GM18508 (cell line): ENCODE measurements around the gene PTPRN2.
"Not testable (repeated sequence)": the region's sequence is repeated elsewhere in the genome, so short reads cannot be mapped to it uniquely, and the experiment has no call there.

ENCODE experiments used
- ATAC-seq: cut with Tn5 transposase; IDR thresholded peaks from one replicate; pipeline ENCODE4 v1.9.1; 2021; ENCODE audit warnings: moderate number of reproducible peaks; ENCODE audit not compliant: insufficient read depth, unreplicated experiment

PTPRN2 gene

DNA sequence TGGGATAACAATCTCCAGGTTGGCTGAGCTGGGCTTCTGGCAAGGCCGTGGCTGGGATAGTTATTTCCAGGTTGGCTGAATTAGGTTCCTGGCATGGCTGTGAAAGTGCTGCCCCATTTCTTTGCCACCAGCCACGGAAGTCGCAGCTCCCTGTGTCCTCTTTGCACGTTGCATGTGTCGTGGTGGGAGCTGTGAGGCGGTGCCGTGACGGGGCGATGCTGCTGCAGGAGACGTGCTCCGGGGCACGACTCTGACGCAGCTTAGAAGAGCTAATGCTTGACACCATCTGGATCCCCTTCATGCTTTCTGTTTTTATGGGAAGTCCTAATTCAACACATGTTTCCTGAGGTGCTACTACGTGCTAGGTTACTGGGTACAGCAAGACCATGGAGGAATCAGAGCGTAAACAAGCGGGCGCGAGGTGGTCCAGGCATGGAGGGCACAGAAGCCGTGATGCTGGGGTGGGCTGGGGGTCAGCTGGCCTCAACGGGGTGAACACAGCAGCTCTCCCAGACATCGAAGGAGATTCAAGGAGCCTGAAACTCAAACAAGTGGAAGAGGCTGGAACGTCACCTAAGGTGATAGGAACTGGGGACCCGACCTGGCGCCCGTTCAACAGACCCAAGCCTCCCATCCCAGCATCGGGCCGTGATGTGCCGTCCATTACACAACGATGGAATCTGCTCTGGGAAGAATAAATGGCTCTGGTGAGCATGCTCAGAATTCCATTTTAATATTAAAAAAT lies 843.7 kb downstream of the PTPRN2 start:
- no peak for ATAC-seq

- ATAC-seq = no peak
Observed at GRCh38 chr7:157740251-157740798, 847.3 kb downstream of the PTPRN2 start.

DNA sequence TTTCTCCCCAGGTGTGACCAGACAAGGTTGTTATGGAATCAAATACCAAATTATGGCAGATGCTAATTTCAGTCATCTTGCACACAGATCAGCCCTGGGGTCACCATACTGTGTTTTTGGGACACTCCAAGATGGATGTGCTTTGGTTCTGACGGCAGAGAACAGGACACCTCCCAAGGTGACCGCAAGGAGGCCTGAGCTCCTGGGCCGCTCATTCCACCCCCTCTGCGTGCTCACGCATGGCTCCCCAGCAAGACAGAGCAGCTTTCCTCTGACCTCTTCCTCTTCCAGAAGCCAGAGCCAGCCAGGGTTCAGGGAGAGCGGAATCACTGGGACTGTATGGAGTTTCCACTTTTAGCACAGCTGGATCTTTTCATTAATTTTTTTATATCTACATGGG lies 848.0 kb downstream of the PTPRN2 start:
- ATAC-seq = no peak

DNA sequence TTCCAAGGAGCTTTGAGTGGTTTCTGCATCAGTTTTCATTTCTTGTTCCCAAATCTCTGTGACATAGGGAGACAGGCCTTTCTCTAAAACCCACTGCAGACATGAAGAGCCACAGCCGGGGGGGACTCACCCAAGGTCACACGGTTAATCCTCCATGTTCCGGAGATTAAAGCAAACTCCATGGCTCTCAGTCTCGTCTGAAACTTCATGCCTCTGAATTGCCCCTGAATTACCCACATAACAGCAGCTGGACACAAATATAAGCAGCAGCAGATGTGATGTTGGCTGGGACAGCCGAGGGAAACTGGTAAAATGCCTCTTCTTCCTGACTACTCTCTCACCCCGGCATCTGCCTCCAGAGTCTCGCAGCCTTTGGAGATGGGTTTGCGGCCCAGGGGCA lies 848.6 kb downstream of the PTPRN2 start:
- no peak for ATAC-seq

GRCh38 chr7:157738066-157738460 lies 849.6 kb downstream of the PTPRN2 start:
- no peak for ATAC-seq

GRCh38 chr7:157737151-157738065 lies 850.2 kb downstream of the PTPRN2 start:
- no peak for ATAC-seq

GRCh38 chr7:157736341-157736740 lies 851.3 kb downstream of the PTPRN2 start:
- ATAC-seq = no peak

DNA sequence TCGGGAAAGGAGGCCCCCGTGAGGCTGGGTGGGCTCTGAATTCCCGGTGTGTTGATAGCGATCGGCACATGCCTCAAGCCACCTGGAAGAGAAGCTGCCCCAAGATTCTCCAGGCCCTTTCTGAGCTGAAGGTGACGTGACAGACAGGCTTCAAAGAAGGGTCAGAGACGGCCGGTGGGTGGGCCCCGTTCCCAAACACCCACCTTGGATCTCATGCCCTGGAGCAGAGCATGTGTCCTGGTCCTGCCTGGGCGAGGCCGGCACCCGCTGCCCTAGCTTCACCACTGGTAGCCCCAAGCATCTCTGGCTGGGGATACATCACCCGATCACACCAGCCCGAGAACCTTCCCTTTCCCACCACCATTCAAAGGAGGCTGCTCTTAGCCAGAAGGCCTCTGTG lies 851.8 kb downstream of the PTPRN2 start:
- no peak for ATAC-seq

- ATAC-seq = no peak
Observed at GRCh38 chr7:157734676-157735640, 852.7 kb downstream of the PTPRN2 start.

DNA sequence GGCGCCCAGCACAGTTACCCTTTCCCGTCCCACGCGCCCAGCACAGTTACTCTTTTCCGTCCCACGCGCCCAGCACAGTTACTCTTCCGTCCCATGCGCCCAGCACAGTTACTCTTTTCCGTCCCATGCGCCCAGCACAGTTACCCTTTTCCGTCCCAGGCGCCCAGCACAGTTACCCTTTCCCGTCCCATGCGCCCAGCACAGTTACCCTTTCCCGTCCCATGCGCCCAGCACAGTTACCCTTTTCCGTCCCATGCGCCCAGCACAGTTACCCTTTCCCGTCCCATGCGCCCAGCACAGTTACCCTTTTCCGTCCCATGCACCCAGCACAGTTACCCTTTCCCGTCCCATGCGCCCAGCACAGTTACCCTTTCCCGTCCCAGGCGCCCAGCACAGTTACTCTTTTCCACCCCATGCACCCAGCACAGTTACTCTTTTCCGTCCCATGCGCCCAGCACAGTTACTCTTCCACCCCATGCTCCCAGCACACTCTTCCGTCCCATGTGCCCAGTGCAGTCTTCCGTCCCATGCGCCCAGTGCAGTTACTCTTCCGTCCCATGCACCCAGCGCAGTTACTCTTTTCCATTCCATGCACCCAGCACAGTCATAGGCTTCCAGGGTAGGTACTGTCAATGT lies 853.7 kb downstream of the PTPRN2 start:
- ATAC-seq = not testable (repeated sequence)

DNA sequence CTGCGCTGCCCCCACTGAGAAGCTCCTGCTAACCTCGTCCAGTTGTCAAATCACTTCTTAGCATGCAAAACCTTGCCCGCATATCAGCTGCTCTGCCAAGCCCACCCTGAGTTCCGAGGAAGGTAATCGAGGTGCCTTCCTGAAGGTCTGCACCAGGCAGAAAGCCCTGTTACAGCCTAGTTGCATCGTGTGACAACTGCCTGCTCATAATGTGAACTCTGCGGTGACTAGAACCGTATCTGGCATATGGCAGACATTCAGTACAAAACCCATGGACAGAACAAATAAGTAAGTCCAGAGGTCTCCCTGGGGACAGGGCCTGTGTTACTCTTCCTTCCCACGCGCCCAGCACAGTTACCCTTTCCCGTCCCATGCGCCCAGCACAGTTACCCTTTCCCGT lies 856.5 kb downstream of the PTPRN2 start:
- ATAC-seq = no peak

DNA sequence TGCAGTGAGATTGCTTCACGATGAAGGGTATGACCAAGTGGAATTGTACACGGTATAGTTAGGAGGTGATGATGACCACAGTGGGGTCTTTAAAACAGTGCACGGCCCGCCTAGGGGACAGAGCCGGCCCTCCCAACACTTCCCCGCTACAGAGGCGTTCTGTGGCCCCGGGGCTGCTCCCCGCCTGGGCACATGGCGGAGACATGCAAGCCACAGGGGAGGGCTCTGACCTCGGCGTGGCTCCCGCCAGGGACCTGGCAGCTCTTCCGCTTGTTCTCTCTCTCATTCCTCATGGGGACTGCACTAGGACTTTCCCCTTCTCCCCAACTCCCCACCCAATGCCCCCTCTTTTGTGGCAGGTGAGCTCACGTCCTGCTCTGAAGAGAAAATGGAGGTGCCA lies 857.0 kb downstream of the PTPRN2 start:
- ATAC-seq = no peak

DNA sequence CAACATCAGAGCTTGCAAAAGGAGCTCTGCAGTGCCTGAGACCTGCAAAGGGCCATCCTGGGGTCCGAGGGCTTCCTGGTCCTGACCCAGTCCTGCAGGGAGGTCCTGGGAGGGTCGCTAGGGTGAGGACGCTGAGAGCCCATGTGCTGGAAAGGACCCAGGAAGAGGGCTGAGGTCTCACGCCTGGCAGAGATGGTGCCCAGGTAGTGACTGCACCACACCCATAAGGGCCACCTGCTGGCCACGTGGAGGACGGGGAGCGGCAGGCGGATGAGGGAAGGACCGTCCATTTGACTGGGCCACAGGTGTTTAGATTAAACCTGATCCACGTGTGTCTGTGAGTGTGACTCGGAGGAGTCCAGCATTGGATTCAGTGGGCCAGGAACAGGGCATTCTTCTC lies 858.1 kb downstream of the PTPRN2 start:
- ATAC-seq = no peak

DNA sequence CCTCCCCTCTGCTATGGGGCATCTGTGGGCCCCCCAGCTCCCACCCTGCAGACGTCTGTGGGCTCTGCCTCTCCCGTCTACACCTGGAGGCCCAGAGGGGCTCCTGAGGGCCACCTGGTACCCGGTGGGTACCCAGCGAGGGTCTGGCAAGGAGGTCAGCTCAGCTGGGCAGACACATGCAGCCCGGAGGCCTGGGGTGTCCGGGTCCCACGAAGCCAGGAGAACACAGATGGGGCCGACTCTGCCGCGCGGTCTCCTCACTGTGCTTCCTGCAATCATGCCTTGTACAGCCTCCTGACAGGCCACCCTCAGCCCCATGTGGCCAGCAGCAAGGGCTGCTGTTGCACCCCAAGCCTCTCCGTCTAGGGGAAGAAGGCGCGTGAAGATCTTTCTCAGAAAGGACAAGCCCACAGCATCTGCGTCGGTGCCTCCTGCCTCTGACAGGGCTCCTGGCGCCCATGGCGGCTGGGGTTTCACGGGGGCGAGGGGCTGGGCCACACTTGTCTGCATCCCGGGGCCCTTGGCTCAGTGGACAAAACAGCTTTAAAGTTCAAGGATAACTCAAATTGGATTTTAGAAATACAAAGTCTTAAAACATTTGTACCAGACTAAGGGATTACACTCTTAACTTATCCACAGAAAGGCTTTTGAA lies 859.5 kb downstream of the PTPRN2 start:
- no peak for ATAC-seq

- no peak for ATAC-seq
Observed at GRCh38 chr7:157726764-157727163, 860.9 kb downstream of the PTPRN2 start.

- ATAC-seq = not testable (repeated sequence)
Observed at GRCh38 chr7:157725312-157725711, 862.3 kb downstream of the PTPRN2 start.

DNA sequence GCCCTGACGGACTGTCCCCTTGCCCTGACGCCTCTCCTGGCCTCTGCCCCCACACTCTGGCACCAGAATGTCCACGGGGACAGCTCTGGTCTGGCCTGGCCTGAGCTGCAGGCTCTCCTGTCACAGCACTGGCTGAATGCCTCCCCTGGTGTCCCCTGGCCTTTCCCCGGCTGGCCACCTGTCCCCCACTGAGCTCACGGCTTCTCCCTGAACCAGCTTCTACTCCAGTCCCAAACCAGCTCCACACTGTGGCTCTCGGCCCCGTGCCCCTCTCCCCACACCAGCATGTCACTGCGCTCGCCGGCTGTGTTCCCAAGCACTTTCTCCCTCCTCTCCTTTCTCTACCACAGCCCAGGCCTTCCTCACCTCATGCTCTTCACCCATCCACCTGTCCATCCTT lies 864.4 kb downstream of the PTPRN2 start:
- no peak for ATAC-seq

DNA sequence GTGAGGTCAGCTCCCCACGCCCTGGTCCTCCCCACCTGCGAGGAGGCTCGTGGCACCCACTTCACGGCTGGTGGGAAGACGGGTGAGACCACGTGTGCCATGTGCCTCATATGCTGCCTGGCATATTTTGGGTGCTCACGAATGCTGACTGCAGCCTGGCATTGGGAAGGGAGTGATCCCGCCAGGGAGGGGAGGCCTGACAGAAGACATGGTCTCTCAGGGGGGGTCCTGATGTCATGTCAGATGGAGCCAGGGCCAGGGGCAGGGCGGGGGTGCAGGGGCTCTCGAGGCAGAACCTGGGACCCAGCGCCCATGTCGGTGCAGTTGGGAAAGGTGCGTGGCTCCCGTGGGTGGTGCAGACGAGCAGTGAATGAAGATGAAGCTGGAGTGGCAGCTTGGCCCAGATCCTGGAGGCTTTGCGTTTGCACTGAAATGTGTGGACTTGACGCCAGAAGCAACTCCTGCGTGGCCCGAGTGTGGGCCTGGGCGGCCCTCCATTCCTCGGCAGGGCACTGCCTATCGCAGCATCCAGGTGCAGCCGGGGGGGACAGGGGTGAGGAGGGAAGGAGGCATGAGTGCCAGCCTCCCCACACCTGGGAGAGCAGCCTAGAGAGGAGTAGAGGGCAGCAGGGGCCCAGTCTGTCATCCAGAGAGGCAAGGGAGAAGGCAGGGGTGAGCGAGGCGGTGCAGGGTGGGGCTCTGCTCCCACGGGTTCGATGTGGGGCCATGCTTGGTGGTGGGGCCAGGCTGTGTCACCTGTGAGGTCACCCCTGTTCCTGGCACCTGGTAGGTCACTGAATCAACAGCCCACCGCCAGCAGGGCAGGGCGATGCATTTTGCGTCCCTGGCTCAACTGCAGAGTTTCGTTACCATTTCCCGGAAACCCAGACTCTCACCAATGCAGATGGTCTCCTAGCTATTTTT lies 865.2 kb downstream of the PTPRN2 start:
- ATAC-seq = no peak
